HG03521 (cell line): Measurements from ENCODE around the gene APOBEC4.
A peak's percentile ranks its signal among the peaks of the same experiment; 100 is the strongest.
"Not testable (repeated sequence)": the region's sequence is repeated elsewhere in the genome, so short reads cannot be mapped to it uniquely, and the experiment has no call there.

Source experiments
- ATAC-seq: cut with Tn5 transposase; IDR thresholded peaks from one replicate; pipeline ENCODE4 v1.9.1; 2021; ENCODE audit warnings: mild to moderate bottlenecking, moderate library complexity; ENCODE audit not compliant: unreplicated experiment

The APOBEC4 gene, protein sequence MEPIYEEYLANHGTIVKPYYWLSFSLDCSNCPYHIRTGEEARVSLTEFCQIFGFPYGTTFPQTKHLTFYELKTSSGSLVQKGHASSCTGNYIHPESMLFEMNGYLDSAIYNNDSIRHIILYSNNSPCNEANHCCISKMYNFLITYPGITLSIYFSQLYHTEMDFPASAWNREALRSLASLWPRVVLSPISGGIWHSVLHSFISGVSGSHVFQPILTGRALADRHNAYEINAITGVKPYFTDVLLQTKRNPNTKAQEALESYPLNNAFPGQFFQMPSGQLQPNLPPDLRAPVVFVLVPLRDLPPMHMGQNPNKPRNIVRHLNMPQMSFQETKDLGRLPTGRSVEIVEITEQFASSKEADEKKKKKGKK

DNA sequence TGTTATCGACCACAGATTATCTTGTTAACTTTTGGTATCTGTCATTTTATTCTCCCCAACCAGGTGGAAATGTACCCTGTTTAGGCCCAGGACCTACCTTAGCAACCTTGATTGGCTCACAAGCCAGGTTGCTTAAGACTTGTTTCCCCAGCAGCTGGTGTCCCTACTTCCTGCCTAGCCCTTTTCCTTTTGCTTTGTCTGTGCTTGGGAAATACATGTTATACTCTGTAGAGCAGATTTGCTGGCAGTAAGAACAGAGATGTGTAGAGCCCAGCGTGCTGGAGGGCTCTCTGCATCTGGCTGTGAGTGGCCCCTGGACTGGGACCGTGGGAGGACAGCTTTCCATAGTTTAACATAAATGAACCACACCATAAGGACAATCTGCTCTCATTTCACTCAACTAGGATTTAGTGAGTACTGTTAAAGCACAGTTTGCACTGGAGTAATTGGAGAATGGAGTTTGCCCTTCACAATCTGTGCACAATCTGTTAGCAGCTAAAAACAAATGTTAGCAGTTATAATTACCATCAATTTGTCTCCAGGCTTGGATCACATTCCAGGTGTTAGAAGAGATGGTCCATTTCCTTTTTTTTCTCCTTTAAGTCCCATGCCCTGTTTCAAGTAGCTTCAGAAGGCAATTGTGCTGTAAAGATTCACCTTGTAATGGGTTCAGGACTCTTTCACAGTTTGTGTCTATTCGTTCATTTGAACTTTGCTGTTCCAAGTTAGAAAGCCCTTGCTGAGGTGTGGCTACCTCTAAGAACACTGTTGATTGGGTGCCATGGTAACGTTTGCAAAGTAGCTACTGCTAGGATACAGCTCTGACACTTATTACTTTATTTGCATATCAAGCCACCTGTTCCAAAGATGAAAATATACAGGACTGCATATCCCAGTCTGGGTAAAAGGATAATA, at the start of gene APOBEC4:
Gene APOBEC4 (minus strand): TSS at position 770 of the 915 bp plus-strand sequence. CDS start 4,535 bp downstream, outside the sequence.
- ATAC-seq, result no peak

DNA sequence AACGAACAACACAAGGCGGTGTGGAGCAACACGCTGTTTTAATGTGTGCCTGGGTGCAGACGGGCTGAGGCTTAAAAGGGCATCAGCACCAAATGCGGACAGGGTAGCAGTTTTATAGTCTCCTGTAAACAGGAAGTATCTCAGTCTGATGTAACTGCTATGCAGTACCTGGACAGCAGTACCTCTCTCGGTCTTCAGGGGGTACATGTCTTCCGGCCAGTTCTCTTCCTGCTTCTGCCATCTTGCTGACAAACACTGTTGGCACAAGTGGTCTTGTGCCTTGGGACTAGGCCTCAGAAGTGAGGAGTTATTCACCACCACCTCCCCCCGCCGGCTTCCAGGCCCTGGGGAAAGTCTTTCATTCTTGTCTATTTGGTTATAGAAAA, 49.7 kb upstream of the APOBEC4 start:
- ATAC-seq, result no peak

DNA sequence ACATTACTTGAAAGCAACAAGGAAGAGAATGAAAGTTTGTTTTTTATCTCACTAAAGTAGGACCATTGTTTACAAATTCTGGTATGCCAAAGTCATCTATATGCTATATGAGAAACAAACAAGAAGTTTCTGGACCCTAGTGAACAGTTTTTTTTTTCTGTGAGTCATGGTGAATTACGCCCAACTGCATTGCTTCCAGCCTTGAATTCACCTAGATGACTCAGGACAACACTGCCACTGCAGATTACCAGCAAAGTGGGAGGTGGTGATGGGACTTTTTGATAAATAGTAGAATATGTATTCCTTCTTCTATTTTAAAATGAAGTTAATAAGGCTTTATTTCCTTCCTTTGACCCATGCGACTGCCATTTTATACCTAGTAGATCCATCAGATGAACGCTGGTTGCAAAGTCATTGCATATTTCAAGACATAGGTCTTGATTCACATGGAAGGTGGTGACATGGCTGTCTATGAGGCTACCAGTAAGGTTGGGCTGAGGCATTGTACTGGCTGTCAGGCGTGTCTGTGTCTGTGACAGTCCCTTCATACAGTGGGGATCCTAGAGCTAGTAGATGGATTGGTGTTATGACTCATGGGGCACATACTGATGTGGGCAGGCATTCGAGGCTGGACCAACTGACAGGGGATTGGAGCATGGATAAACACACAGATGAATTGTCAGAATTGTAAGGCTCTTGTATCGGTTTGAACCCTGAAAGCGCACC, 49.1 kb upstream of the APOBEC4 start:
- no peak for ATAC-seq

DNA sequence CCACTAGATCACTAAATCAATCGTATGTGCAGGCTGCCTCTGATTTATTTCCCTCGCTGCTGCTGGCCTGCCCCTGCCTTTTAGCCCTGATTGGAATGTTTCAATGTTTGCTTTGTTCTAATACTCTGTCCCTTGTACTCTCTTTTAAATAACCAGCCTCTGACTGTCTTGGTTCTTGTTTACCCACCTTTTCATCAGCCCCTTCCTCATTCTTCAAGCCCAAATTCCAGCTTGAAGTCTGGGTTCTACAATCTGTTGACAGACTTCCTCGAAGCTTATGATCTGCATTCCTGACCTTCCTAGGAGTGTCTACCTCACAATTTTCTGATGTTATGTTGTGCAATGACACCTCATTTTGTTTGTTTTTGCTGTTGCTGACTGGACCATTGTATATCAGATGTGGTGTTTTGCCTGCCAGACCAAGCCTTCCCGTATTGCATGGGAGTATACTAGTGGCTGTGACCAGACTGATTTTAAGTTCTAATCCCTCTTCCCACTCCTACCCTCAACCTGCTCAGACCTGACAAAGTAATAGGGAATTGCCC, 46.6 kb upstream of the APOBEC4 start:
- ATAC-seq, result no peak

DNA sequence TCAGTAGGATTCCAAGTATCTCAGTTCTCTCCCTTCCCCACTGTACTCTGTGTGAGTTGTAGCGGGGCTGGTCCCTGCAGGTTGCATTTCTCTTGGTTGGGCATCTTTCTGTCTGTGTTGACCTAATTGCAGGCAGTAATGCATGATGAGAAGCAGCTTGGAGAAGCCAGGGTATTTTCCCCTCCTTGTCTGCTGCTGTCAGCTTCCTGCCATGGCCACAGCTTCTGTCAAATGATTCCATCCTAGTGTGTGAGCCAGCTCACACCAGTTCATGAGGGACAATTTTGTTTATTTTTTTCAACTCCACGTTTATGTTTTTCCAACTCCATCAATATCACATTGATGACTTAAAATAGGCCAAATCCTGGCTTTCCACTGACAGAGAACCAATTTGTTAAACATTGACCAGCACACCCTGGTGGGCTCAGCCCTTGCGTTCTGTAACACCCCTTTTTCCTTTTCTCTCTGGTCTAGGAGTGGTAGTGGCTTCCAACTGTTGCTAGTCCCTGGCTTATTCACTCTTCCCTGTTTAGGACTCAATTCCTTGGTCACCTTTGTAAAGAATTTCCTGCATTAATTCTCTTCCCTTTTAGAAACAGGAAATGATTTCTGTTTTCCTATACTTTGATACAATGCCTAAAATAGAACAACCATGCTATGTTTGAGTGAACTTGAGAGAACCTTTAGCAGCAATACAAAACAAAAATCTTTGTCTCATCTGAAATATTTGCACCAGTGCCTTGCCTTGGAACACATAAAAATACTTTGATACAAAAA, 44.9 kb upstream of the APOBEC4 start:
- no peak for ATAC-seq

DNA sequence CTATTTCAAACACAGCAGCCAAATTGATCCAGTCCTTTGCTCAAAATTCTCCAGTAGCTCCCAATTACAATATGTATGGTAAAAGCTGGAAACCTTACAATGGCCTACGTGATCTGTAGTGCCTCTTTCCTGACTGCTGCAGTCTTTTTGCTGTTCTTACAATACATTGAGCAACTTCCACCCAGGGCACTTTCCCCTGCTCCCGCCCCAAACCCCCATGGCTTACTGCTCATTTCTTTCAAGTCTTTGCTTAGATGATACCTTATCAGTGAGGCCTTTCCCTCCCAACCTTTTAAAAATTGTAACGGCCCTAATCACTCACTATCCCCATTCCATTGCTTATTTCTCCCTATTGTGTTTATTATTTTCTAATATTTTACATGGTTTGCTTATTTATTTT, 43.9 kb upstream of the APOBEC4 start:
- ATAC-seq, result no peak

DNA sequence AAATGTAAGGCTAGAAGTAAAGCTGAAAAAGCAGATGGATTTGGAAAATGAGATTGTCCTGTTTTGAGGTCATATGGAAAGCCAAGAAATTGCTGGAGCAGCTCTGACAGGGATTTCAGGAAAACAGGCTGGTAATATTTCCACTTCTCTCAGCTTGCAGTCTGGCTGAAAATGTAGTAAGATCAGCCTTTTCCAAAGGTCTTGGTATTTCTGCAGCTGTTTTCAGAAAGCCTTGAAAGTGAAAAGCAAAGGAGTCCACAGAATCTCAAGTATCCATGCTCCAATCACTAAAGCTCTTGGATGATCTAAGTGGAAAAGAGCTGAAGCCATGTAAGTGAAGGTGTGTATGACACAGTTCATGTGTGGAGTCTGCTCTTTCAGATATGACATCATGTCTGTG, 41.6 kb upstream of the APOBEC4 start:
- no peak for ATAC-seq

DNA sequence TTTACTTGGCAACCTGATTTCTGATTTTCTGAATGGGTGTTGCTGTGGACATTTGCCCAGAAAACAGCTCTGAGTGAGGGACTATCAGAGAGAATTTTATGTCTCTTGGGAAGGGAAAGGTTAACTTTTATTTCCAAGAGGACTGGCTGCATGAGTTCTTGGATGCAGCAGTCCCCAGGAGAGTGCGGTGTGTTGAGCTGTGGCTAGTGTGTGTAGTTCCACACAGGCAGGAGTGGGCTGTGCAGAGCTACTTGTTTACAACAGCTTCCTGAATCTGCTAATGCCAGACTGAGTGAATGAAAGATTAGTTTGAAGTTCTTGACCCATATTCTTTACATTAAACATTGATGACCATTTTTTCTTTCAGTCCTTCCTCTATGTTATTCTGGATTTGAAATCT, 41.0 kb upstream of the APOBEC4 start:
- no peak for ATAC-seq

DNA sequence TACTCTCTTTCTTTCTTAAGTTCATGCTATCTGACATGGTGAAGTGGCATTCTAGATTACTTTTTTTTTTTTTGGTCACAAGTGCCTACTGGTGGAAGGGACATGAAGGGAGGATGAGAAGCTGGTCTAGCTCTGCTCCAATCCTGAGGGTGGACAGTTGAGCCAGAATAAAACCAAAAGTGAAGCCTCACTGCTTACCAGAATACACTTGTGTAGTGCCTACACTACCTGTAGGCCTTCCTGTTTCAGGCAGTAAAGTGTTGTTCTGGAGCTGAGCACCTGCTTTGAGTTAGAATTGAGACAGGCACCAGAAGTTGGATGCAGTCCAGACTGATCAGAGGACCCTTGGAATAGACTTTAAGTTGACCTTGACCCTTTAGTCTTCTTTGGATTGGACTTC, 40.4 kb upstream of the APOBEC4 start:
- ATAC-seq, result no peak

DNA sequence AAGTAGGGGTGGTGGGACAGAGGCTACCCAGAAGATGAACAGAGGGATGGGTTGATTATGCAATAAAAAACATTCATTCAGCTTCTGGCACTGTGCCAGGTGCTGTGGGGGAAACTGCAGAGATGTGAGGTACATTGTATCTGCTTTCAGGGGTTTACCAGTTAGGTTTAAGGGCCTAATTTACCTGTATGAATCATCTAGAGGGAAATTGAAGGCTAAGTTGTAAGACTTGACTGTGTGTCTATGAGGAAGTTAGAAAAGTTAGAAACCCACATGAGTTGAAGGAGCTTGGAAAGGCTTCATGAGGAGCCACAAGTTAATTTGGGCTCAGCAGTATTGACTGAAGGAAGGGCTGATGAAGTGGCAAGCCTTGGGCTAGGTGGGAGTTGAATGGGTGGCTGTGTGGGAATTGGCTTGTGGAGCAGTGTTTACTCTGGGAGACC, 36.7 kb upstream of the APOBEC4 start:
- peak; percentile 61 for ATAC-seq

DNA sequence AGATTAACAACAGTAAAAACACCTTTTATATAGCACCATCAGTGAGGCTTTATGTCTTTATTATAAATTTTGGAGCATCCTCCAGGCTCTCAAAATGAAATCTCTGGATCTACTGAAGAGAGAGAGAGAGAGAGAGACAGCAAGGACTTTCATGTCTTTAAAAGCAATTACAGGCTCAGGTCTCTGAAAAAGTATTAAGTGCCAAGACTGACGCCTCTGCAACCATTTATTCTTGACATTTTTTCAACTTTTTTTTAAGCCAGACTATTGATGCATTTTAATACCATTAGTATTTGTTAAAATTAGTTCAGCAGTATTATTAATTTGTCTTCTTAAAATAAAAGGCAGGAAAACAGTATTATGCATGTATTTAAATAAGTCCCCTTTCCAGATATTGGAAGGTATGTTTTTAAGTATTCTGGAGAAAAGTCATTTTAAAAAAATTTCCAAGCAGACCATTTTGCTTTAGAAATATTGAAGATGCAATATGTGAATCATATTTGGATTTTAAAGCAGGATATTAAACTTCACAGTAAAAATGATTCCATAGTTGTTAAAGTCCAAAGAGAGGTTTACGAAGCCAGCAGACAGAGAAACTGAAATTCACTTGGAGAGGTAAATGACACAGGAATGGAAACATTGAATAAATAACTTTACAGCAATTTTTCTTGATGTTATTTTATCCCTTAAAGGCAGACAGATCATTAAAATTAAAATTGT, 35.4 kb upstream of the APOBEC4 start:
- ATAC-seq, result no peak

DNA sequence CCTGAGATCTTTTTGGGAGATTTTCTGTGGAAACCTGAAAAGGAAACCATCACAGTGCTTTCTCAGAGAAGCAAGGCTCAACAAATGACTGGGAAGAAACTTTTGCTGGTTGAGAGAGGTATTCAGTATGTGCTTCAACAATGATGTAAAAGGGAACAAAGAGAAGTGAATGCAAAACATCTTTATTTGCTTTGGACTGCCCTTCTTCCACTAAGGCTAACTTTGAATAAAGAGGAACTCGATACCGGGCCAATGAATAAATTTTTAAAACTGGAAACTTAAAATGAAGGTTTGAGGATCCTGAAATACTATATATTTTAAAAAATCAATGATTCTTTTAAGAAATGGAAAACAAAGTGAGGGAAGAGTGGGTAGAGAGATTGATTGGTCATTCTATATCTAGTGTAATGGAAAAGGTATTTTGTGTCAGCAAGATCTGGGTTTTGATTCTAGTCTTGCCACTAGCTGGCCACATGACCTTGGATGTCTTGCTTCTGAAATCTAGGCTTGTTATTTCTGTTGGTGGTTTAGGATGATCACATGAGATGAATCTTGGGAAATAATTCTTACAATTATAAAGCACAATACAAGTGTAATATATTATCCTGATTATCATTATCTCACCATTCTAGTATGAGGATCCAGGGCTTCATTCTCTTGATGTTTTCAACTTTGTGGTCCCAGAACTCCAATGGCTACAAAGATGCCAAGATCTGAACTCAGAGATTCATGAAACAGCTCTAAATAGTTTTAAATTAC, 34.6 kb upstream of the APOBEC4 start:
- no peak for ATAC-seq

DNA sequence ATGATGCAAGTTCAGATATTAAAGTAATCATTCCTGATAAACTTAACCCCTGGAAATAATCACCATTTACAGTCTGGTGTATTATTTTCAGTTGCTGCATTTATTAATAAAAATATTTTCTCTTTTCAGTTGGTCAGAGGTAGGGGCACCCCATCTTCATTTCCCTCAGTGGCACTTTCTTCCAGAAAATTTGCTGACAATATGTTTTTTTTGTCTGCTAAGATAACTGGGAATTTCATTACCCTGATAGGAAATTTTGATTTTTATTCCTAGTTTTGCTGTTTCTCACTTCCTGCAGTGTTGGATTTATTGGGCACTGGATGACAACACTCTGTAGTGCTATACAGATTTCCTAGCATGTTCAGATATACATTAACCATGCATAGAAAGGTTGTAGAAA, 33.1 kb upstream of the APOBEC4 start:
- no peak for ATAC-seq

DNA sequence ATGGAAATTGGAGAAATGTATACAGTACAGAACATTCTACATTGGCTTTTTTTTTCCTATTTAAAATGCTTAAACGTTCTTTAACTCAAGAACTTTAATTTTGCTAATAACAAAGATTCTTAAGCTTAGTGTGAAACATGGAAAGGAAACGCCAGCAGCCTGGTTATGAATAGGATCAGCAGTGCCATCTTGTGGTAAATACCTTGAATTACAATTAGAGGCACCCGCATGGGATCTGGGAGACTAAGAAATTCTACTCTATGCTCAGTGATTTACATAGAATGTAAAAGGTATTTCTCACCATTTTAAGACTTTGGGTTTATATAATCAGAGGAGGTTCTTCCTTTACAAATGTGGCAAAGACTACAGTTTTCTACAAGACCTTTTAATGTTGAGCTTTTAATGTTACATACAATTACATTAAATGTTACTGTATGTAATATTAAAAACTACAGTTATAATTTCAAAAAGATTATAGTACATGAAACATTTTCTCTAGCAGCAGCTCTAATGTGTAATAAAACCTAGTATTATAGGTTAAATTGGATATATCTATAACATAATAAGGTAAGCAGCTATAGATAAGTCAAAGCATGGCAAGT, 32.1 kb upstream of the APOBEC4 start:
- no peak for ATAC-seq

DNA sequence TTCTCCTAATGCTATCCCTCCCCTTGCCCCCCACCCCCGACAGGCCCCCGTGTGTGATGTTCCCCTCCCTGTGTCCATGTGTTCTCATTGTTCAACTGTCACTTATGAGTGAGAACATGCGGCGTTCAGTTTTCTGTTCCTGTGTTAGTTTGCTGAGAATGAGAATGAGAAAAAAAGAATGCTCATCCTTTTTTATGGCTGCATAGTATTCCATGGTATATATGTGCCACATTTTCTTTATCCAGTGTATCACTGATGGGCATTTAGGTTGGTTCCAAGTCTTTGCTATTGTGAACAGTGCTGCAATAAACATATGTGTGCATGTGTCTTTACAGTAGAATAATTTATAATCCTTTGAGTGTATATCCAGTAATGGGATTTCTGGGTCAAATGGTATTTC, 26.2 kb upstream of the APOBEC4 start:
- ATAC-seq, result not testable (repeated sequence)

DNA sequence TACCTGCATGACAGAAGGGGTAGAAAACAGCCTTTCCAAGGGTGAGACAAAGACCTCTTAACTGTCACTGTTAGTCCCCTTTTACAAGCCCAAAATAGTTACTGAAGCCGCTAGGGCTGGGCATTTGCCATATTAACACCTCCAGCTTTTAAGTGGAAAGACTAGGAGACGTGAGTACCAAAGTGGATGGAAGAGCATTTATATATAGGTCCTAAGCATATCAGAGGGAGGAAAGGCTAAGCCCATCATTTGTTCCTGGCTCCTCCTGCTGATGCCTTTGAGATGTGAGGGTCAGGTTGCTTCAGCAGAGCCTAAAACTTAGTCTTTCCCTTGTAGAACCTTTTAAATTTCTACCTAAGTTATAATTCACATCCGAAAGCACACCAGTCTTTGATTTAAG, 25.7 kb upstream of the APOBEC4 start:
- ATAC-seq, result no peak

DNA sequence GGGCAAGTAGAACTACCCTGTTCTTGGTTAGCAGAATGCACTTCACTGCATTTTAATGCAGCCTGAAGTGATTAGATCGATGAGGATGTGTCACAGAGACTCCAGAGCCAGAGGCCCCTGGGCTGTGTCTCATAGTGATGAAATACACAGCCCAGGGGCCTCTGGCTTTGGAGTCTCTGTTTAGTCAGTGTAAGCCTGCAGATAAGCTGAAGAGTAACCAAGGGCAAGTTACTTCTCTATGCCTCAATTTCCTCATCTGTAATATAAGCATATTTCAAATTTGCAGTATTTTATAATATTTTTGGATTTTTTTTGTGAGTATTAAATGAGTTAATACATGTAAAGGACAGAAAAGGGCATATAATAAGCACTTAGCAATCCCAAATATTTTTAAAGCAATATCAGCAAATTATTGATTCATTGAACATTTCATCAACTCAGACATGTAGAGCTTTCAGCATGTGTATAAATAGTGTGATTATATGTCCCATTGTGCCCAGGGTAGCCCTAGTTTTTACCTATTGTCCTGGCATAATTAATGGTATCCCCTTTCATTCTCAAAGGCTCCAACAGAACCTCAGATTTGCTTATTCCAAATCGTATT, 23.6 kb upstream of the APOBEC4 start:
- ATAC-seq, result no peak
